NB4 (cell line): ENCODE results near the gene MRM3.

Experiments
- DNase-seq: peaks from one replicate; pipeline ENCODE4 v3.0.0; 2010; ENCODE audit warnings: low read depth
- H3K4me3 ChIP-seq: one replicate; pipeline ENCODE4 v1.5.1; 2011; ENCODE audit warnings: mild to moderate bottlenecking, low read depth, low read length, moderate library complexity
- CTCF ChIP-seq: IDR thresholded peaks from one replicate; pipeline ENCODE4 v1.5.1; 2012; ENCODE audit warnings: low read depth, low read length
- MAX ChIP-seq: IDR thresholded peaks from 2 replicates; pipeline ENCODE4 v1.6.1; 2011; ENCODE audit warnings: low read depth, low read length
- MYC ChIP-seq: IDR thresholded peaks from 2 replicates; pipeline ENCODE4 v1.6.1; 2011; ENCODE audit warnings: low read depth, low read length
- POLR2A ChIP-seq: IDR thresholded peaks from 2 replicates; pipeline ENCODE4 v1.6.1; 2011; ENCODE audit warnings: mild to moderate bottlenecking; ENCODE audit not compliant: insufficient read length; ENCODE audit errors: extremely low read depth

Gene MRM3

GRCh38 chr17:742147-742793 is 39.9 kb upstream of the MRM3 start:
- TF ChIP-seq POLR2A (no peak), MAX (no peak), CTCF (no peak), MYC (no peak)
- peak; percentile 14 for DNase-seq
- no peak overlapping the region for H3K4me3 ChIP-seq

GRCh38 chr17:743139-743538 is 39.0 kb upstream of the MRM3 start:
- H3K4me3 ChIP-seq: no peak overlapping the region
- no peak for TF ChIP-seq CTCF
- no peak for TF ChIP-seq MYC
- no peak for TF ChIP-seq MAX
- no peak for TF ChIP-seq POLR2A
- DNase-seq: no peak

- no peak for TF ChIP-seq POLR2A
- TF ChIP-seq MYC: no peak
- TF ChIP-seq MAX: no peak
- no peak for TF ChIP-seq CTCF
- H3K4me3 ChIP-seq: no peak overlapping the region
- no peak for DNase-seq
Measured at GRCh38 chr17:744937-745336, 37.2 kb upstream of the MRM3 start.

GRCh38 chr17:745406-745805 is 36.7 kb upstream of the MRM3 start:
- no peak for TF ChIP-seq MAX
- no peak for TF ChIP-seq CTCF
- no peak for TF ChIP-seq MYC
- no peak for TF ChIP-seq POLR2A
- no peak for DNase-seq
- no peak overlapping the region for H3K4me3 ChIP-seq

GRCh38 chr17:746181-746580 is 36.0 kb upstream of the MRM3 start:
- H3K4me3 ChIP-seq: no peak overlapping the region
- TF ChIP-seq MAX (no peak), CTCF (no peak)
- DNase-seq: no peak
